Measurements from ENCODE around the gene LDLRAD3. TPM values are rescaled to one million over a fixed set of nuclear protein-coding genes. Genes with fewer than 3 reads are reported as not detected.

Gene LDLRAD3
- total RNA-seq, 1 donor from 2014 or later: 35.6 TPM

DNA sequence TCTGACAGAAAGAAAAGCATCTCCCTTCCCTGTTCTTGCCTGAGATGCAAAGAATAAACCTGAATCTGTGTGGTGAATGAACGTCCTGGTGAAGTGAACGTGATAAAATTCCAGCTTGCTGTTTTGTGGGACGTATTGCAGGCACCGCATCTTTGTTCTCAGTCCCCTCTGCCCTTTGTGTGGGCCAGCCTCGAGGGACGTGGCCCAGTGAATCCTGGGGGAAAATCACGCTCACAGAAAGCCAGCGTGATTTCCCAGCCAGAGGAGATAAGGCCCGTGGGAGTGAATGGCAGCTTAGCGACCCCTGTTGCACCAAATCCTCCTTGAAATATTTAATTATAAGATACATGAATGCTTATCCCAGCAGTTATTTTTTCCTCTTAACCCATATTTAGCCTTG is 216.2 kb downstream of the LDLRAD3 start:
- Histone ChIP-seq H3K36me3 (no peaks in the 10 kb centered on the region), H3K9ac (no peak overlapping the region), H3K27ac (no peak overlapping the region), H3K79me2 (ENCODE audit: low read depth) (no peaks in the 10 kb centered on the region), H3K4me2 (no peak overlapping the region), H3F3A (ENCODE audit: low read depth) (peaks cover 9% of the 10 kb centered on the region), H4K20me1 (ENCODE audit: low read depth) (peaks cover 8% of the 10 kb centered on the region), H3K4me1 (peaks cover 33% of the 10 kb centered on the region), H3K9me3 (ENCODE audit: low read depth) (no peaks in the 10 kb centered on the region), H2AFZ (replicated peaks) (no peak overlapping the region), H3K4me3 (no peak overlapping the region), H3K27me3 (no peaks in the 10 kb centered on the region)
- Mint-ChIP-seq H3K27ac (peak overlapping the region; percentile 93), H3K4me3 (no peak overlapping the region), H3K27me3 (ENCODE audit: insufficient read depth, low read depth) (no peaks in the 10 kb centered on the region), H3K36me3 (peaks cover 4% of the 10 kb centered on the region), H3K4me1 (peaks cover 45% of the 10 kb centered on the region), H3K9me3 (no peaks in the 10 kb centered on the region)
- no peak for DNase-seq (ENCODE audit: low spot score)
- TF ChIP-seq, protein P1, sequence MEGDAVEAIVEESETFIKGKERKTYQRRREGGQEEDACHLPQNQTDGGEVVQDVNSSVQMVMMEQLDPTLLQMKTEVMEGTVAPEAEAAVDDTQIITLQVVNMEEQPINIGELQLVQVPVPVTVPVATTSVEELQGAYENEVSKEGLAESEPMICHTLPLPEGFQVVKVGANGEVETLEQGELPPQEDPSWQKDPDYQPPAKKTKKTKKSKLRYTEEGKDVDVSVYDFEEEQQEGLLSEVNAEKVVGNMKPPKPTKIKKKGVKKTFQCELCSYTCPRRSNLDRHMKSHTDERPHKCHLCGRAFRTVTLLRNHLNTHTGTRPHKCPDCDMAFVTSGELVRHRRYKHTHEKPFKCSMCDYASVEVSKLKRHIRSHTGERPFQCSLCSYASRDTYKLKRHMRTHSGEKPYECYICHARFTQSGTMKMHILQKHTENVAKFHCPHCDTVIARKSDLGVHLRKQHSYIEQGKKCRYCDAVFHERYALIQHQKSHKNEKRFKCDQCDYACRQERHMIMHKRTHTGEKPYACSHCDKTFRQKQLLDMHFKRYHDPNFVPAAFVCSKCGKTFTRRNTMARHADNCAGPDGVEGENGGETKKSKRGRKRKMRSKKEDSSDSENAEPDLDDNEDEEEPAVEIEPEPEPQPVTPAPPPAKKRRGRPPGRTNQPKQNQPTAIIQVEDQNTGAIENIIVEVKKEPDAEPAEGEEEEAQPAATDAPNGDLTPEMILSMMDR (IDR thresholded peaks at IDR 0.05): no peak
- no peak for TF ChIP-seq EZH2 (IDR thresholded peaks at IDR 0.05)
- no peak for TF ChIP-seq EZH2phosphoT487 (IDR thresholded peaks at IDR 0.05)

DNA sequence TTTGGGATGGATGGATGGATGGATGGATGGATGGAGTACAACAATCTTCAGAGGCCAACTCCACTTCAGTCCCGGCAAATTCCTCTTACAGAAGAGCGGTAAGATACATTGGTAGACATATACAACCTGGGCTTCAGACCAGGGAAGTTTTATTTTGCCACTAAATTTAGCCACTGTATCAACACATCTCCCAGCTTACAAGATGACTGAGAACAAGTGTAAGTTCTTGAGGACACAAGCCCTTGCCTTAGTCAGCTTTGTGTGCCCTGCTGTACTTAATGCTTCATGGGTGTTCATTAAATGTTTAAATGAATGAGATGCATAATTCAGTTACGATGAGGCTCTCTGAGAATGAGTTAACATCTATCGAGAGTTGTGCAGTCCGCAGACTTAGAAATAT is 217.7 kb downstream of the LDLRAD3 start:
- Mint-ChIP-seq H3K36me3 (peaks cover 3% of the 10 kb centered on the region), H3K4me1 (peaks cover 34% of the 10 kb centered on the region), H3K27me3 (ENCODE audit: insufficient read depth, low read depth) (no peaks in the 10 kb centered on the region), H3K27ac (no peak overlapping the region), H3K9me3 (no peaks in the 10 kb centered on the region), H3K4me3 (no peak overlapping the region)
- TF ChIP-seq, protein P1 (IDR thresholded peaks at IDR 0.05): no peak
- TF ChIP-seq EZH2phosphoT487 (IDR thresholded peaks at IDR 0.05) (no peak), EZH2 (IDR thresholded peaks at IDR 0.05) (no peak)
- Histone ChIP-seq H3K27me3 (no peaks in the 10 kb centered on the region), H2AFZ (replicated peaks) (no peak overlapping the region), H3K4me2 (no peak overlapping the region), H3K27ac (no peak overlapping the region), H3F3A (ENCODE audit: low read depth) (no peaks in the 10 kb centered on the region), H3K9me3 (ENCODE audit: low read depth) (no peaks in the 10 kb centered on the region), H3K36me3 (no peaks in the 10 kb centered on the region), H3K4me1 (peaks cover 20% of the 10 kb centered on the region), H3K4me3 (no peak overlapping the region), H3K9ac (no peak overlapping the region), H4K20me1 (ENCODE audit: low read depth) (peaks cover 3% of the 10 kb centered on the region), H3K79me2 (ENCODE audit: low read depth) (no peaks in the 10 kb centered on the region)
- DNase-seq (ENCODE audit: low spot score): no peak

DNA sequence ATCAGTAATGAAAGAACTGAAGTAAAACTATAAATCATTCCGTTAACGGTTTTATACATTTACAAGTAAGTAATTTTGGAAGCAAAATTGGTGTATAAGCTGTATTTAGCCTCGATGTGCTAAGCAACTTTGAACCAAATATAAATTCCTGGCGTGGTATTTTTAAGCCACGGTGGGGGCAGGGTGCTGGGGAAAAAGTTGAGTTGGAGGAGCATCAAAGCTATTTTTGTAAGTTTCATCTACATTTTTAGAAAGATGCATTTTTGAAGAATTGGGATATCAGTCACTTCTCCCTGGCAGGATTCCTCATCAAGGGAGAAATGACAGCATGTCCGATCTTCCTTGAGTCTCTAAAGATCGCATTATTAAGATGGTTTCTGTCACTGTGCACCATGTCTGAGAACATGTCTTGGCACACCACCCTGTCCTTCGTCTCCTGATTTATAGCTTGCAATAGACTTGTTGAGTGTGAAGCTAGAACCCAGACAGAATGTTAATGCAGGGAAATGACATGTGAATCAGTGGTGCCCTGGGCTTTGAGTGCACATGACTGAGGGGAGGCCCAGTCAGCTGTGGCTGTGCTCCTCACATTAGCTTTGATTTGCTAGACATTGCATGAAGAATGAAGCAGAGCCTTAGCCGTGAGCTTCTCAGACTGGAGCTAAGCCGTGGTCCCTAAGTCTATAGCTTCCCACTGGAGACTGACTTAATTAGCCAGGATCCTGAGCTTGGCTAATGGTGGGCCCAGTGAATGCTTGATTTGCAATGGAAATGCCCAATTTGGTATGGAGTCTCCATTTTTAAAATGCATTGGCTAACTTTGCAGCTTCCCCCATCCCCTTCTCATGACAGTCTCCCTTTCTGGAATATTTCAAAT is 218.4 kb downstream of the LDLRAD3 start:
- DNase-seq (ENCODE audit: low spot score): no peak
- Histone ChIP-seq H3K36me3 (no peaks in the 10 kb centered on the region), H4K20me1 (ENCODE audit: low read depth) (peaks cover 3% of the 10 kb centered on the region), H2AFZ (replicated peaks) (no peak overlapping the region), H3K9me3 (ENCODE audit: low read depth) (no peaks in the 10 kb centered on the region), H3K27me3 (no peaks in the 10 kb centered on the region), H3F3A (ENCODE audit: low read depth) (no peaks in the 10 kb centered on the region), H3K4me1 (peaks cover 20% of the 10 kb centered on the region), H3K27ac (no peak overlapping the region), H3K4me2 (no peak overlapping the region), H3K79me2 (ENCODE audit: low read depth) (no peaks in the 10 kb centered on the region), H3K9ac (no peak overlapping the region), H3K4me3 (no peak overlapping the region)
- Mint-ChIP-seq H3K27me3 (ENCODE audit: insufficient read depth, low read depth) (no peaks in the 10 kb centered on the region), H3K4me3 (no peak overlapping the region), H3K27ac (no peak overlapping the region), H3K36me3 (peaks cover 3% of the 10 kb centered on the region), H3K4me1 (peaks cover 30% of the 10 kb centered on the region), H3K9me3 (no peaks in the 10 kb centered on the region)
- TF ChIP-seq, protein P1 (IDR thresholded peaks at IDR 0.05): no peak
- TF ChIP-seq EZH2 (IDR thresholded peaks at IDR 0.05) (no peak), EZH2phosphoT487 (IDR thresholded peaks at IDR 0.05) (no peak)
